Measurements from ENCODE around the gene TAX1BP3. TPM values are rescaled to one million over a fixed set of nuclear protein-coding genes. Genes with fewer than 3 reads are reported as not detected.

The TAX1BP3 gene
- total and polyA plus RNA-seq, 9 of the 15 experiments (the other 6 are each of a cell fraction or from before 2014, with no cell fraction given), result 0.99 to 14.5 (median 6.2) TPM

GRCh38 chr17:3636154-3636907 lies 32.0 kb downstream of the TAX1BP3 start, which contains the start of the genes CTNS and SHPK (continued):
- TF ChIP-seq ETS1 (conservative IDR thresholded peaks at IDR 0.05; ENCODE audit: control insufficient read depth, low read depth, low read length), result peak; percentile 98
- peak; percentile 60; the same call in 1 of the 2 replicates for TF ChIP-seq L3MBTL2 (IDR thresholded peaks at IDR 0.05)
- TF ChIP-seq E2F5 (CRISPR knock-in tag; IDR thresholded peaks at IDR 0.05), result no peak
- no peak for TF ChIP-seq MIER1 (IDR thresholded peaks at IDR 0.05; ENCODE audit: low read depth)
- no peak for TF ChIP-seq SRSF1 (IDR thresholded peaks at IDR 0.05; ENCODE audit: low read depth, low read length)
- TF ChIP-seq ZBTB9 (CRISPR knock-in tag; IDR thresholded peaks at IDR 0.05), result peak; percentile 68; the same call in 1 of the 2 replicates
- no peak for TF ChIP-seq ZMIZ1 (IDR thresholded peaks at IDR 0.05; ENCODE audit: low read depth in 2 of 2, low read length in 2 of 2)
- 0 out of 2 replicates have a peak, but pooled peaks have one; percentile 27 for TF ChIP-seq MBD2 (IDR thresholded peaks at IDR 0.05; ENCODE audit: borderline replicate concordance, low read depth)
- no peak for TF ChIP-seq TCFL5 (CRISPR knock-in tag; conservative IDR thresholded peaks at IDR 0.05)
- peak; percentile 92 for TF ChIP-seq C11orf30 (IDR thresholded peaks at IDR 0.05; ENCODE audit: low read depth)
- TF ChIP-seq RFX5 (IDR thresholded peaks at IDR 0.05; ENCODE audit: low read depth, low read length), result no peak
- no peak for TF ChIP-seq ZBTB7A (IDR thresholded peaks at IDR 0.05; ENCODE audit: borderline replicate concordance, control insufficient read depth, low read depth, low read length)
- peak; percentile 66; the same call in 1 of the 2 replicates for TF ChIP-seq ZNF766 (CRISPR knock-in tag; conservative IDR thresholded peaks at IDR 0.05)
- no peak for TF ChIP-seq XRCC3 (IDR thresholded peaks at IDR 0.05)
- TF ChIP-seq ZC3H11A (IDR thresholded peaks at IDR 0.05; ENCODE audit: low read depth, low read length), result no peak
- no peak for TF ChIP-seq ZNF551 (CRISPR knock-in tag; IDR thresholded peaks at IDR 0.05)
- TF ChIP-seq ZNF3 (CRISPR knock-in tag; IDR thresholded peaks at IDR 0.05), result no peak
- TF ChIP-seq FOS (IDR thresholded peaks at IDR 0.05; ENCODE audit: extremely low read depth, insufficient read length), result peak; percentile 36
- no peak for TF ChIP-seq SRSF3 (IDR thresholded peaks at IDR 0.05; ENCODE audit: insufficient read depth, low read length)
- peak; percentile 95 for TF ChIP-seq GABPB1 (CRISPR knock-in tag; IDR thresholded peaks at IDR 0.05)
- peak; percentile 32; the same call in 1 of the 2 replicates for TF ChIP-seq EP400 (IDR thresholded peaks at IDR 0.05)
- no peak for TF ChIP-seq TBL1XR1 (IDR thresholded peaks at IDR 0.05; ENCODE audit: low read length in 2 of 2)

Data from K562 (cell line).